Heart left ventricle (tissue), 13 donors: ENCODE measurements around the gene EREG.

Source experiments
- POLR2A ChIP-seq, 2 donors: fragments of 450-650 bp; IDR thresholded peaks; one replicate each; pipeline ENCODE4 v1.6.1; 2017; ENCODE audit warnings: antibody characterized with exemption in 2 of 2, mild to moderate bottlenecking in 2 of 2, moderate library complexity in 2 of 2
- TF ChIP-seq, protein P1 (sequence below), 12 donors: fragments of 200-600 bp; sonication (generic) in 4 of 12; IDR thresholded peaks; one replicate each; pipeline versions ENCODE4 v1.5.0 to v1.8.0; 2018 to 2022; ENCODE audit warnings: antibody characterized with exemption in 12 of 12, mild to moderate bottlenecking in 5 of 12
- donor health status: ischemic (EF 13 %, LVEDD 7.1; RV severe dilation, severe dysfunction).
- donor health status: DM: no; HTN: yes; CAD: no.
- donor health status: DM: no; HTN: no; CAD: no.
- donor health status: ischemic (EF 25% LVEDD 6.9; RV normal size, moderate dysfunction).
- donor health status: ischemic (EF 25% LVEDD 5.7; RV mildly dilated, moderate dysfunction).
- donor health status: ischemic (EF 35%, LVEDD 5.7; RV mildly dilated, moderate dysfunction).
- donor health status: nonischemic (EF 11% LVEDD 7.7; RV severe dilation, severe dysfunction).
- donor health status: DM: yes; HTN: yes; CAD: no.
- donor health status: PGD.
- donor health status: ischemic (EF 29% LVEDD 5.4; RV normal size, mild dysfunction).
- donor health status: nonischemic (EF 23%, LVEDD 6.1; RV moderate dilation, normal function).

DNA sequence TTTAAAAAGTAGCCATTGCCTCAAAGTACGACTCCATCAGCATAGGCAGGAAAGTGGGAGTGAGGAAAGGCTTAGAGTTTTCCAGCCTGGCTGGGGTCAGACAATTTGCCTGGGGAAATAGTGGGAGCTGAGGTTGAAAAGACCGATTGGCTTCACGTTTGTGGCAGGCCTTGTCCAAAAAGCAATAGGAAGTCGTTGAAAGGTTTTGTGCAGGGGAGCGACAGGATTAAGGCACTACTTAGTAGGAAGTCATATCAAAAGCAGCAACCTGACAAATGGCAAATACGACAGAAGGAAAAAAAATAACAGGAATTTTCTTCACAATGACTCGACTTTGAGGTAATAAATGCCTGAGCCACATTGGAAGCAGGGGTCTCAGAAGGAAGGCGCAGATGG lies 691 bp upstream of the EREG start:
- TF ChIP-seq, protein P1, sequence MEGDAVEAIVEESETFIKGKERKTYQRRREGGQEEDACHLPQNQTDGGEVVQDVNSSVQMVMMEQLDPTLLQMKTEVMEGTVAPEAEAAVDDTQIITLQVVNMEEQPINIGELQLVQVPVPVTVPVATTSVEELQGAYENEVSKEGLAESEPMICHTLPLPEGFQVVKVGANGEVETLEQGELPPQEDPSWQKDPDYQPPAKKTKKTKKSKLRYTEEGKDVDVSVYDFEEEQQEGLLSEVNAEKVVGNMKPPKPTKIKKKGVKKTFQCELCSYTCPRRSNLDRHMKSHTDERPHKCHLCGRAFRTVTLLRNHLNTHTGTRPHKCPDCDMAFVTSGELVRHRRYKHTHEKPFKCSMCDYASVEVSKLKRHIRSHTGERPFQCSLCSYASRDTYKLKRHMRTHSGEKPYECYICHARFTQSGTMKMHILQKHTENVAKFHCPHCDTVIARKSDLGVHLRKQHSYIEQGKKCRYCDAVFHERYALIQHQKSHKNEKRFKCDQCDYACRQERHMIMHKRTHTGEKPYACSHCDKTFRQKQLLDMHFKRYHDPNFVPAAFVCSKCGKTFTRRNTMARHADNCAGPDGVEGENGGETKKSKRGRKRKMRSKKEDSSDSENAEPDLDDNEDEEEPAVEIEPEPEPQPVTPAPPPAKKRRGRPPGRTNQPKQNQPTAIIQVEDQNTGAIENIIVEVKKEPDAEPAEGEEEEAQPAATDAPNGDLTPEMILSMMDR (IDR thresholded peaks at IDR 0.05) = no peak
- TF ChIP-seq POLR2A (IDR thresholded peaks at IDR 0.05) = no peak
